Thoracic aorta (tissue), 2 donors: ENCODE data around the gene DNM2. TPM values are rescaled to one million over a fixed set of nuclear protein-coding genes. Genes with fewer than 3 reads are reported as not detected.
"Not testable (repeated sequence)": the region's sequence is repeated elsewhere in the genome, so short reads cannot be mapped to it uniquely, and the experiment has no call there.

ENCODE experiments used
- ATAC-seq: fragments of 150-250 bp; one replicate; pipeline ENCODE4 v1.8.0; 2017; ENCODE audit warnings: low read depth; ENCODE audit not compliant: insufficient number of reproducible peaks, low FRiP score
- DNase-seq: peaks from one replicate; pipeline ENCODE4 v3.0.0-alpha.2; 2020; ENCODE audit warnings: low spot score
- H3K27ac ChIP-seq, 2 donors: fragments of 200-600 bp; sonication (generic); 1 replicate in 1 of 2; 2 replicates in 1 of 2; pipeline ENCODE4 v1.5.1; 2016; ENCODE audit warnings: mild to moderate bottlenecking in 2 of 2, moderate library complexity in 2 of 2
- H3K27me3 ChIP-seq: fragments of 200-600 bp; sonication (generic); replicated peaks from 2 replicates; pipeline ENCODE4 v1.6.0; 2016; ENCODE audit warnings: mild to moderate bottlenecking; ENCODE audit not compliant: insufficient read depth
- H3K36me3 ChIP-seq: fragments of 200-600 bp; sonication (generic); one replicate; pipeline ENCODE4 v1.5.1; 2016
- H3K4me1 ChIP-seq, 2 donors: fragments of 200-600 bp; sonication (generic); 1 replicate in 1 of 2; 2 replicates in 1 of 2; pipeline versions ENCODE4 v1.5.1 to v1.6.0; 2016; ENCODE audit warnings: low read depth in 2 of 2, mild to moderate bottlenecking in 1 of 2; ENCODE audit not compliant: control insufficient read depth in 1 of 2
- H3K4me3 ChIP-seq: fragments of 200-600 bp; sonication (generic); 2 replicates; pipeline ENCODE4 v1.5.1; 2016; ENCODE audit warnings: mild to moderate bottlenecking
- H3K9me3 ChIP-seq: fragments of 200-600 bp; sonication (generic); 2 replicates; pipeline ENCODE4 v1.5.1; 2016
- total RNA-seq, 2 donors: library from RNA; depleted of rRNA; stranded (reverse); fragments of >200 nt; gene quantifications; one replicate each; pipeline versions ENCODE4 v1.1.0 to v1.2.3, GENCODE V29; 2016
- TF ChIP-seq, protein P1 (sequence below): fragments of 200-600 bp; sonication (generic); IDR thresholded peaks from one replicate; pipeline ENCODE4 v1.5.1; 2019; ENCODE audit warnings: antibody characterized with exemption

DNM2 gene
- total RNA-seq, 2 donors from 2014 or later, result 153 to 195 TPM

- no peak overlapping the region for H3K27ac ChIP-seq
- peaks cover 29 to 43% of the 10 kb centered on the region in 2 donors for H3K4me1 ChIP-seq
- H3K9me3 ChIP-seq, result no peaks in the 10 kb centered on the region
- no peaks in the 10 kb centered on the region for H3K27me3 ChIP-seq
- DNase-seq (no peak), ATAC-seq (no peak)
- TF ChIP-seq, protein P1, sequence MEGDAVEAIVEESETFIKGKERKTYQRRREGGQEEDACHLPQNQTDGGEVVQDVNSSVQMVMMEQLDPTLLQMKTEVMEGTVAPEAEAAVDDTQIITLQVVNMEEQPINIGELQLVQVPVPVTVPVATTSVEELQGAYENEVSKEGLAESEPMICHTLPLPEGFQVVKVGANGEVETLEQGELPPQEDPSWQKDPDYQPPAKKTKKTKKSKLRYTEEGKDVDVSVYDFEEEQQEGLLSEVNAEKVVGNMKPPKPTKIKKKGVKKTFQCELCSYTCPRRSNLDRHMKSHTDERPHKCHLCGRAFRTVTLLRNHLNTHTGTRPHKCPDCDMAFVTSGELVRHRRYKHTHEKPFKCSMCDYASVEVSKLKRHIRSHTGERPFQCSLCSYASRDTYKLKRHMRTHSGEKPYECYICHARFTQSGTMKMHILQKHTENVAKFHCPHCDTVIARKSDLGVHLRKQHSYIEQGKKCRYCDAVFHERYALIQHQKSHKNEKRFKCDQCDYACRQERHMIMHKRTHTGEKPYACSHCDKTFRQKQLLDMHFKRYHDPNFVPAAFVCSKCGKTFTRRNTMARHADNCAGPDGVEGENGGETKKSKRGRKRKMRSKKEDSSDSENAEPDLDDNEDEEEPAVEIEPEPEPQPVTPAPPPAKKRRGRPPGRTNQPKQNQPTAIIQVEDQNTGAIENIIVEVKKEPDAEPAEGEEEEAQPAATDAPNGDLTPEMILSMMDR, result no peak
- H3K4me3 ChIP-seq, result no peak overlapping the region
- H3K36me3 ChIP-seq, result no peaks in the 10 kb centered on the region
These were observed 156.1 kb downstream of the DNM2 start for GRCh38 chr19:10874024-10874423.

GRCh38 chr19:10876459-10877240, 158.8 kb downstream of the DNM2 start:
- Histone ChIP-seq H3K4me3 (no peak overlapping the region), H3K36me3 (no peaks in the 10 kb centered on the region), H3K27me3 (no peaks in the 10 kb centered on the region), H3K27ac (peak overlapping the region; percentile 45 to 54), H3K9me3 (no peaks in the 10 kb centered on the region), H3K4me1 (peaks cover 29 to 43% of the 10 kb centered on the region in 2 donors)
- DNase-seq (peak; percentile 25), ATAC-seq (no peak)
- TF ChIP-seq, protein P1, result no peak

- not testable (repeated sequence) for H3K4me3 ChIP-seq, DNase-seq, H3K9me3 ChIP-seq, H3K27me3 ChIP-seq, H3K36me3 ChIP-seq, ATAC-seq
- H3K4me1 ChIP-seq, result peaks cover 36 to 49% of the 10 kb centered on the region in 2 donors
- peak overlapping the region; percentile 45 to 54 for H3K27ac ChIP-seq
These were observed 159.7 kb downstream of the DNM2 start for GRCh38 chr19:10877608-10878007.

GRCh38 chr19:10878253-10878652, 160.4 kb downstream of the DNM2 start:
- ATAC-seq, result no peak

More at GRCh38 chr19:10878253-10878652, 160.4 kb downstream of the DNM2 start:
- H3K36me3 ChIP-seq, result no peaks in the 10 kb centered on the region
- H3K9me3 ChIP-seq, result no peaks in the 10 kb centered on the region
- DNase-seq, result no peak
- H3K27ac ChIP-seq, result peak overlapping the region in 1 of 2 donors; percentile 54
- no peak overlapping the region for H3K4me3 ChIP-seq
- peaks cover 31 to 47% of the 10 kb centered on the region in 2 donors for H3K4me1 ChIP-seq
- H3K27me3 ChIP-seq, result no peaks in the 10 kb centered on the region
- TF ChIP-seq, protein P1, result no peak

Other genes starting within 250 kb of the DNM2 start
- 10 to 100 TPM; 42.0 to 57.3 TPM for gene KEAP1, start 214.7 kb upstream of the DNM2 start, total RNA-seq
- gene S1PR5, start 200.6 kb upstream of the DNM2 start, total RNA-seq, result 1 to 10 TPM; 2.4 to 8.7 TPM
- 10 to 100 TPM; 17.1 to 30.5 TPM for gene ATG4D, start 174.2 kb upstream of the DNM2 start, total RNA-seq
- 10 to 100 TPM; 14.4 to 37.7 TPM for gene KRI1, start 152.1 kb upstream of the DNM2 start, total RNA-seq
- 10 to 100 TPM; 16.2 to 21.0 TPM for gene CDKN2D, start 149.1 kb upstream of the DNM2 start, total RNA-seq
- 1 to 10 TPM in 1 of 2 donors, not detected in 1; 2.3 TPM for gene AP1M2, start 130.8 kb upstream of the DNM2 start, total RNA-seq
- gene SLC44A2, start 92.5 kb upstream of the DNM2 start, total RNA-seq, result 100 to 1,000 TPM; 105 to 748 TPM
- gene ILF3, start 63.7 kb upstream of the DNM2 start, total RNA-seq, result 100 to 1,000 TPM; 114 to 196 TPM
- gene QTRT1, start 16.6 kb upstream of the DNM2 start, total RNA-seq, result 10 to 100 TPM; 23.9 to 41.3 TPM
- gene TMED1, start 118.1 kb downstream of the DNM2 start, total RNA-seq, result 10 to 100 TPM; 19.4 to 22.4 TPM
- gene C19orf38, start 130.3 kb downstream of the DNM2 start, total RNA-seq, result 1 to 10 TPM; 2.4 to 3.5 TPM
- gene CARM1, start 153.5 kb downstream of the DNM2 start, total RNA-seq, result 10 to 100 TPM; 18.5 to 21.2 TPM
- 10 to 100 TPM; 51.2 to 79.6 TPM for gene YIPF2, start 210.6 kb downstream of the DNM2 start, total RNA-seq
- 10 to 100 TPM; 33.3 to 34.8 TPM for gene TIMM29, start 210.7 kb downstream of the DNM2 start, total RNA-seq
- 10 to 100 TPM; 63.8 to 85.9 TPM for gene SMARCA4, start 243.0 kb downstream of the DNM2 start, total RNA-seq